HEK293 (cell line): ENCODE results near the gene VKORC1.

Experiments used
- CTCF ChIA-PET: fragments of 350-600 bp; formaldehyde crosslinking; extraction: SDS; loops from one replicate; lab custom pipeline; 2021; ENCODE audit warnings: antibody characterized with exemption; lab: Yijun Ruan, JAX
- POLR2A ChIA-PET: fragments of 300-600 bp; formaldehyde crosslinking; extraction: SDS; loops from one replicate; lab custom pipeline; 2020; ENCODE audit warnings: antibody characterized with exemption, inconsistent platforms; lab: Yijun Ruan, JAX
- H3K27ac ChIP-seq: fragments of 200-500 bp; sonication (Bioruptor generic); 2 replicates; pipeline ENCODE4 v1.5.1; 2014; ENCODE audit warnings: low read depth, low read length, control low read depth, inconsistent platforms; ENCODE audit errors: extremely low read depth
- H3K36me3 ChIP-seq, 2 experiments: fragments of 200-500 bp in 1 of 2; sonication (Bioruptor generic) in 1 of 2; 1 replicate in 1 of 2; 2 replicates in 1 of 2; pipeline ENCODE4 v1.5.1; 2014 to 2017; ENCODE audit warnings: inconsistent platforms in 2 of 2, low read length in 2 of 2; ENCODE audit not compliant: control insufficient read depth in 2 of 2, insufficient read depth in 1 of 2
- H3K4me1 ChIP-seq: fragments of 200-500 bp; sonication (Bioruptor generic); 2 replicates; pipeline ENCODE4 v1.5.1; 2014; ENCODE audit warnings: mild to moderate bottlenecking, low read length, inconsistent platforms; ENCODE audit not compliant: control insufficient read depth, insufficient read depth
- H3K4me3 ChIP-seq: 2 replicates; pipeline ENCODE4 v1.5.1; 2011; ENCODE audit warnings: low read depth, mild to moderate bottlenecking, control low read depth, low read length, moderate library complexity
- H3K9me3 ChIP-seq: fragments of 200-500 bp; sonication (Bioruptor generic); 2 replicates; pipeline ENCODE4 v1.5.1; 2014; ENCODE audit warnings: low read depth, low read length, inconsistent platforms; ENCODE audit not compliant: control insufficient read depth, insufficient read depth
- GLIS1 ChIP-seq: fragments of 450-650 bp; formaldehyde crosslinking; IDR thresholded peaks from 2 replicates; pipeline ENCODE4 v1.5.1; 2016; ENCODE audit warnings: missing biosample characterization, missing genetic modification characterization
- GLIS2 ChIP-seq: fragments of 450-650 bp; formaldehyde crosslinking; IDR thresholded peaks from 2 replicates; pipeline ENCODE4 v1.5.1; 2016; ENCODE audit warnings: missing biosample characterization, missing genetic modification characterization
- HOXC10 ChIP-seq: sonication (generic); formaldehyde crosslinking; IDR thresholded peaks from 2 replicates; pipeline ENCODE4 v1.8.1; 2023; ENCODE audit warnings: mild to moderate bottlenecking, missing genetic modification reagents
- KLF17 ChIP-seq: fragments of 450-650 bp; formaldehyde crosslinking; IDR thresholded peaks from 2 replicates; pipeline ENCODE4 v1.5.1; 2016; ENCODE audit warnings: missing biosample characterization, missing genetic modification characterization
- PATZ1 ChIP-seq: fragments of 450-650 bp; formaldehyde crosslinking; IDR thresholded peaks from 2 replicates; pipeline ENCODE4 v1.5.1; 2016; ENCODE audit warnings: missing biosample characterization, missing genetic modification characterization
- PRDM10 ChIP-seq: fragments of 450-650 bp; formaldehyde crosslinking; IDR thresholded peaks from 2 replicates; pipeline ENCODE4 v1.5.1; 2016; ENCODE audit warnings: missing biosample characterization, missing genetic modification characterization
- SCRT2 ChIP-seq: fragments of 450-650 bp; formaldehyde crosslinking; IDR thresholded peaks from 2 replicates; pipeline ENCODE4 v1.5.1; 2016; ENCODE audit warnings: missing biosample characterization, missing genetic modification characterization
- SP7 ChIP-seq: fragments of 450-650 bp; formaldehyde crosslinking; IDR thresholded peaks from 2 replicates; pipeline ENCODE4 v1.5.1; 2016; ENCODE audit warnings: missing biosample characterization, missing genetic modification characterization
- ZBTB1 ChIP-seq: fragments of 450-650 bp; formaldehyde crosslinking; IDR thresholded peaks from 2 replicates; pipeline ENCODE4 v1.5.1; 2016; ENCODE audit warnings: missing biosample characterization, missing genetic modification characterization
- ZIC2 ChIP-seq: fragments of 450-650 bp; formaldehyde crosslinking; IDR thresholded peaks from 2 replicates; pipeline ENCODE4 v1.5.1; 2016; ENCODE audit warnings: missing biosample characterization, missing genetic modification characterization
- ZNF133 ChIP-seq: fragments of 450-650 bp; formaldehyde crosslinking; IDR thresholded peaks from 2 replicates; pipeline ENCODE4 v1.5.1; 2016; ENCODE audit warnings: missing biosample characterization, missing genetic modification characterization
- ZNF239 ChIP-seq: fragments of 450-650 bp; formaldehyde crosslinking; IDR thresholded peaks from 2 replicates; pipeline ENCODE4 v1.5.1; 2016; ENCODE audit warnings: missing biosample characterization, missing genetic modification characterization
- ZNF354C ChIP-seq: fragments of 450-650 bp; formaldehyde crosslinking; IDR thresholded peaks from 2 replicates; pipeline ENCODE4 v1.5.1; 2016; ENCODE audit warnings: missing biosample characterization, missing genetic modification characterization, low read depth, borderline replicate concordance
- ZNF510 ChIP-seq: fragments of 450-650 bp; formaldehyde crosslinking; IDR thresholded peaks from 2 replicates; pipeline ENCODE4 v1.5.1; 2018; ENCODE audit warnings: mild to moderate bottlenecking, missing genetic modification characterization, missing biosample characterization; ENCODE audit not compliant: insufficient replicate concordance
- ZNF548 ChIP-seq: fragments of 450-650 bp; formaldehyde crosslinking; IDR thresholded peaks from 2 replicates; pipeline ENCODE4 v1.5.1; 2016; ENCODE audit warnings: missing biosample characterization, missing genetic modification characterization
- ZNF600 ChIP-seq: fragments of 450-650 bp; formaldehyde crosslinking; IDR thresholded peaks from 2 replicates; pipeline ENCODE4 v1.5.1; 2016; ENCODE audit warnings: missing biosample characterization, missing genetic modification characterization
- ZNF645 ChIP-seq: fragments of 450-650 bp; formaldehyde crosslinking; IDR thresholded peaks from 2 replicates; pipeline ENCODE4; 2016; ENCODE audit warnings: missing biosample characterization, missing genetic modification characterization
- ZNF707 ChIP-seq: fragments of 450-650 bp; formaldehyde crosslinking; IDR thresholded peaks from 2 replicates; pipeline ENCODE4 v1.5.1; 2016; ENCODE audit warnings: missing biosample characterization, missing genetic modification characterization
- ZNF76 ChIP-seq: fragments of 450-650 bp; formaldehyde crosslinking; IDR thresholded peaks from 2 replicates; pipeline ENCODE4; 2016; ENCODE audit warnings: low read depth, missing biosample characterization, missing genetic modification characterization, borderline replicate concordance
- ZNF792 ChIP-seq: fragments of 450-650 bp; formaldehyde crosslinking; IDR thresholded peaks from 2 replicates; pipeline ENCODE4 v1.5.1; 2016; ENCODE audit warnings: missing biosample characterization, missing genetic modification characterization

Gene VKORC1

GRCh38 chr16:31092330-31092729, 2.3 kb downstream of the VKORC1 start:
- peak; percentile 51; the same call in 1 of the 2 replicates for TF ChIP-seq SCRT2 (tag by site-specific recombination)
- TF ChIP-seq ZNF239 (tag by site-specific recombination): no peak
- TF ChIP-seq, all 188 proteins: peak for 1
- Histone ChIP-seq H3K27ac (no peak overlapping the region), H3K36me3 (peaks cover 0 to 34% of the 10 kb centered on the region in 2 experiments; a peak in 2 of 3 replicates), H3K4me3 (no peak overlapping the region), H3K9me3 (no peaks in the 10 kb centered on the region), H3K4me1 (peaks cover 3% of the 10 kb centered on the region; the same call in 1 of the 2 replicates)
- ChIA-PET CTCF (interaction anchor here (0.7 to 0.8 kb wide), 3 partner anchors 10 to 107 kb away, joined by 3 to 9 read pairs (median 3); partner anchors contain the start of gene HSD3B7), POLR2A (interaction anchor here (0.6 to 4.0 kb wide), 9 partner anchors 8 to 1268 kb away, joined by 3 to 26 read pairs (median 5); partner anchors contain the start of genes FUS, KAT8, STX4 and ZNF646)

GRCh38 chr16:31090540-31090939, 4.1 kb downstream of the VKORC1 start:
- TF ChIP-seq PRDM10 (tag by site-specific recombination) (peak; percentile 48), ZNF354C (tag by site-specific recombination) (no peak), SCRT2 (tag by site-specific recombination) (no peak), GLIS1 (peak; percentile 27; the same call in 1 of the 2 replicates), ZIC2 (peak; percentile 79), KLF17 (peak; percentile 84), HOXC10 (CRISPR knock-in tag) (no peak), PATZ1 (tag by site-specific recombination) (peak; percentile 60; the same call in 1 of the 2 replicates), ZNF548 (no peak), ZNF133 (tag by site-specific recombination) (no peak), SP7 (peak; percentile 17; the same call in 1 of the 2 replicates), ZNF510 (no peak), GLIS2 (tag by site-specific recombination) (0 out of 2 replicates have a peak, but pooled peaks have one; percentile 28), ZNF600 (tag by site-specific recombination) (peak; percentile 68; the same call in 1 of the 2 replicates), ZBTB1 (no peak), ZNF707 (tag by site-specific recombination) (no peak), ZNF645 (no peak), ZNF792 (tag by site-specific recombination) (no peak), ZNF76 (tag by site-specific recombination) (peak; percentile 85)
- Histone ChIP-seq H3K4me3 (no peak overlapping the region), H3K4me1 (peaks cover 3% of the 10 kb centered on the region; the same call in 1 of the 2 replicates), H3K9me3 (no peaks in the 10 kb centered on the region), H3K27ac (no peak overlapping the region), H3K36me3 (peaks cover 0 to 42% of the 10 kb centered on the region in 2 experiments; a peak in 2 of 3 replicates)
- ChIA-PET CTCF (no interaction called here), POLR2A (interaction anchor here (1.1 to 2.0 kb wide), 2 partner anchors 27 to 52 kb away, joined by 3 to 5 read pairs; partner anchors contain the start of gene KAT8)
